Loucy (cell line): ENCODE measurements around the gene ADAMTS20.
"Not testable (repeated sequence)": the region's sequence is repeated elsewhere in the genome, so short reads cannot be mapped to it uniquely, and the experiment has no call there.

Source experiments
- H2AFZ ChIP-seq: fragments of 200-600 bp; sonication (generic); 2 replicates; pipeline ENCODE4 v1.6.0; 2016; ENCODE audit warnings: antibody characterized with exemption, mild to moderate bottlenecking, low read length, moderate library complexity
- H3F3A ChIP-seq: fragments of 200-600 bp; 2 replicates; pipeline ENCODE4 v1.6.0; 2016; ENCODE audit warnings: antibody characterized with exemption, low read depth, mild to moderate bottlenecking
- H3K27me3 ChIP-seq: fragments of 200-600 bp; sonication (generic); 2 replicates; pipeline ENCODE4 v1.6.1; 2014; ENCODE audit warnings: low read length, mild to moderate bottlenecking; ENCODE audit not compliant: insufficient read depth, poor library complexity, severe bottlenecking
- H3K36me3 ChIP-seq: fragments of 200-600 bp; sonication (generic); 2 replicates; pipeline ENCODE4 v1.6.1; 2016; ENCODE audit warnings: low read length; ENCODE audit not compliant: insufficient read depth
- H3K4me1 ChIP-seq: fragments of 200-600 bp; sonication (generic); 2 replicates; pipeline ENCODE4 v1.5.1; 2014; ENCODE audit warnings: low read length, mild to moderate bottlenecking; ENCODE audit not compliant: insufficient read depth, poor library complexity, severe bottlenecking
- H3K4me2 ChIP-seq: fragments of 200-600 bp; sonication (generic); 2 replicates; pipeline ENCODE4 v1.6.0; 2014; ENCODE audit warnings: antibody characterized with exemption, low read length, low read depth, mild to moderate bottlenecking; ENCODE audit not compliant: poor library complexity, severe bottlenecking
- H3K4me3 ChIP-seq: fragments of 200-600 bp; sonication (generic); 2 replicates; pipeline ENCODE4 v1.5.1; 2014; ENCODE audit warnings: low read length, mild to moderate bottlenecking, mixed read lengths; ENCODE audit not compliant: poor library complexity, severe bottlenecking
- H3K79me2 ChIP-seq: fragments of 200-600 bp; sonication (generic); 2 replicates; pipeline ENCODE4 v1.6.1; 2014; ENCODE audit warnings: low read length; ENCODE audit not compliant: insufficient read depth
- H3K9ac ChIP-seq: fragments of 200-600 bp; sonication (generic); 2 replicates; pipeline ENCODE4 v1.6.0; 2014; ENCODE audit warnings: mild to moderate bottlenecking, low read depth, low read length, moderate library complexity; ENCODE audit not compliant: poor library complexity, severe bottlenecking
- H3K9me2 ChIP-seq: fragments of 200-600 bp; sonication (generic); replicated peaks from 2 replicates; pipeline ENCODE4 v1.6.1; 2016; ENCODE audit warnings: low read depth, low read length, mixed read lengths
- H3K9me3 ChIP-seq: fragments of 200-600 bp; sonication (generic); 2 replicates; pipeline ENCODE4 v1.6.1; 2014; ENCODE audit warnings: mild to moderate bottlenecking, antibody characterized with exemption, low read length, low read depth; ENCODE audit not compliant: insufficient read depth
- H4K20me1 ChIP-seq: fragments of 200-600 bp; sonication (generic); 2 replicates; pipeline ENCODE4 v1.6.0; 2014; ENCODE audit warnings: antibody characterized with exemption, low read length, mild to moderate bottlenecking; ENCODE audit not compliant: insufficient read depth, poor library complexity, severe bottlenecking
- EZH2phosphoT487 ChIP-seq: fragments of 200-600 bp; IDR thresholded peaks from 2 replicates; pipeline ENCODE4 v1.6.1; 2018; ENCODE audit warnings: antibody characterized with exemption, mild to moderate bottlenecking, moderate library complexity, borderline replicate concordance
- TF ChIP-seq, protein P1 (sequence below): fragments of 200-600 bp; sonication (generic); conservative IDR thresholded peaks from 2 replicates; pipeline ENCODE4 v1.5.1; 2014; ENCODE audit warnings: mild to moderate bottlenecking, antibody characterized with exemption, low read length

ADAMTS20 gene

DNA sequence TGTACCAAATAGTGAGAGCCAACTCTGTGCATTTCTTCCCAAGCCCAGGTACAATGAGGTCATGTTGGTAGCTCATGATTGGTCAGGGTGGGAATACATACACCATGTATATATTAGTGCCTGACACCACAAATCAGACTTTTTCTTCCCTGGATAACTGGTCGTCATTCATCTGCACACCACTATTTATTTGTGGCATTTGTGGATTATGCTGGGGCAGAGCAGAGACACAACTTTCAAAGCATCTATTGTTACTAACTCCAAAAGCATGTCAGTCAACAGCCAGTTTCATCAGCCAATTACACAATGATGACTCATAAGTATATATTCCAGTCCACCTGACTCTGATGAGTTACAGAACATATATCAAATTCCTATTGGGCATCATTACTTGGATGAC is 181.7 kb downstream of the ADAMTS20 start:
- Histone ChIP-seq H3K27me3 (no peaks in the 10 kb centered on the region), H3K4me3 (no peak overlapping the region), H3K9ac (no peak overlapping the region)

DNA sequence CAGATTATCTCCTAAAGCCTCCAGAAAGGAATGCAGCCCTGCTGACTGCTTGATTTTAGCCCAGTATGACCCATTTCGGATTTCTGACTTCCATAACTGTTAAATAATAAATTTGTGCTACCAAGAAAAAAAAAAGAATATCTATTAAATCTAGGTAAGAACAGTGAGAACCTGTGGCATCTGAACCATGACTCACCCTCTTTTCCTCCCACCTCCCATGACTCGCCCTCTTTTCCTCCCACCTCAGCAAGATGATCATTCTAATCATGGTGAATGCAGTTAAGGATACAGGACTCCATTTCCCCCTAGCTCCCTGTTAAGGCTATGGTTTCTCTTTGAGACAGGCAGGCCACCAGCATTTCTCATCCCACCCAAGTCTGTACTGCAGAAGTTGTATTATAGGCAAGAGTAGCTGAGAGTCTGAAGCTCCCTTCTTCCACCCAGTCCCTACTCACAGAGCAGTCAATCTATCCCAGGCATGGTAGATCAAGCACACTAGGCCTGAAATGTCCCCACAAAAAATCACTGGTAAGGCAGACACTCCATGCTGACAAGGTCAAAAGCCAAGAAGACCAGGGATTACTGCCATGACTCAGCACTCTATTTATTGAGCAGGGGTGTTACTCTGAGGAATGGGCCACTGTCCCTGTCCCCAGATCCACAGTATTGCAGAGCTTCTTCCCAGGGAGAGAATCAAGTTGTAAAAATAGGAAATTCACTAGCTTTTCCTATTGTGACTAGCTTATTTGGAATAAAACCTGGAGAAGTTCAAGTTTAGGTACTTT is 188.9 kb downstream of the ADAMTS20 start:
- Histone ChIP-seq H3F3A (no peaks in the 10 kb centered on the region), H3K9me3 (no peaks in the 10 kb centered on the region), H2AFZ (no peak overlapping the region), H3K79me2 (no peaks in the 10 kb centered on the region), H3K4me3 (no peak overlapping the region), H4K20me1 (no peaks in the 10 kb centered on the region), H3K27me3 (no peaks in the 10 kb centered on the region), H3K4me2 (no peak overlapping the region), H3K9me2 (no peaks in the 10 kb centered on the region), H3K4me1 (no peaks in the 10 kb centered on the region), H3K36me3 (no peaks in the 10 kb centered on the region), H3K9ac (no peak overlapping the region)
- TF ChIP-seq, protein P1, sequence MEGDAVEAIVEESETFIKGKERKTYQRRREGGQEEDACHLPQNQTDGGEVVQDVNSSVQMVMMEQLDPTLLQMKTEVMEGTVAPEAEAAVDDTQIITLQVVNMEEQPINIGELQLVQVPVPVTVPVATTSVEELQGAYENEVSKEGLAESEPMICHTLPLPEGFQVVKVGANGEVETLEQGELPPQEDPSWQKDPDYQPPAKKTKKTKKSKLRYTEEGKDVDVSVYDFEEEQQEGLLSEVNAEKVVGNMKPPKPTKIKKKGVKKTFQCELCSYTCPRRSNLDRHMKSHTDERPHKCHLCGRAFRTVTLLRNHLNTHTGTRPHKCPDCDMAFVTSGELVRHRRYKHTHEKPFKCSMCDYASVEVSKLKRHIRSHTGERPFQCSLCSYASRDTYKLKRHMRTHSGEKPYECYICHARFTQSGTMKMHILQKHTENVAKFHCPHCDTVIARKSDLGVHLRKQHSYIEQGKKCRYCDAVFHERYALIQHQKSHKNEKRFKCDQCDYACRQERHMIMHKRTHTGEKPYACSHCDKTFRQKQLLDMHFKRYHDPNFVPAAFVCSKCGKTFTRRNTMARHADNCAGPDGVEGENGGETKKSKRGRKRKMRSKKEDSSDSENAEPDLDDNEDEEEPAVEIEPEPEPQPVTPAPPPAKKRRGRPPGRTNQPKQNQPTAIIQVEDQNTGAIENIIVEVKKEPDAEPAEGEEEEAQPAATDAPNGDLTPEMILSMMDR, result no peak
- no peak for TF ChIP-seq EZH2phosphoT487

More for the DNA sequence above, 181.7 kb downstream of the ADAMTS20 start:
- Histone ChIP-seq H3K9me3 (no peaks in the 10 kb centered on the region), H4K20me1 (no peaks in the 10 kb centered on the region), H3K9me2 (no peaks in the 10 kb centered on the region), H3K4me1 (no peaks in the 10 kb centered on the region), H3K4me2 (no peak overlapping the region), H2AFZ (no peak overlapping the region), H3K79me2 (no peaks in the 10 kb centered on the region), H3K36me3 (no peaks in the 10 kb centered on the region), H3F3A (no peaks in the 10 kb centered on the region)
- TF ChIP-seq, protein P1, result no peak
- TF ChIP-seq EZH2phosphoT487, result no peak

DNA sequence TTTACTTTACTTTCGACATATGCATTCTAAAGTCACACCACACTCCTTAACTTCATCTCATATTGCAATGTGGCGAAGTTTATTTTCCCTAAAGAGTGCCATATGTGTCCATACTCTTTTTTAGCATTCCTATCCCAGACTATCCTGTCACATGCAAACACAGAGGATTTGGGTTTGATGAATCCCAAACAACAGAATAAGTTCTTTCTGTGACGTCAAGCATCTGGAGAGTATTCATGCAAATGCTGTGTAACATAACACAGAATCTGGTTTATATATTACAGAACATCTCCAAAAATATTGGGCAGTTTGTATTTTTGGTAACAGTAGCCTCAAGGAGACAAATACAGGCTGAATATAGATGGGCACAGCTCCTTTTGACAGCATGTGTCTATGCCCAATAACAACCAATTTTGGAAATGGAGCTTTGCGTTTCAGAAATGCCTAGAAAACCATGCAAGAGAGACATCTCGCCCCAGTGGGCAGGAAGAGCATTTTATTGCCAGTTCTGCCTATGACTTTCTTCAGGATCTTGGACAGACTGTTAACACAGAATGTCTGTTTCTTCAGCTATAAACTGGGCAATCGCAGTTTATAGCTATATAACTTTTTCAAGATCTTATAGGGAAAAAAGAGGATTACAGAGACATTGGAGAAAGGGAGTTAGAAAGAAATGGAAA is 190.8 kb downstream of the ADAMTS20 start:
- no peaks in the 10 kb centered on the region for H3K4me1 ChIP-seq
- H3F3A ChIP-seq, result no peaks in the 10 kb centered on the region
- H3K79me2 ChIP-seq, result no peaks in the 10 kb centered on the region
- H3K9ac ChIP-seq, result no peak overlapping the region
- H3K9me2 ChIP-seq, result no peaks in the 10 kb centered on the region
- H3K4me3 ChIP-seq, result no peak overlapping the region
- H3K9me3 ChIP-seq, result no peaks in the 10 kb centered on the region
- H3K27me3 ChIP-seq, result no peaks in the 10 kb centered on the region
- no peak overlapping the region for H2AFZ ChIP-seq
- no peaks in the 10 kb centered on the region for H4K20me1 ChIP-seq
- H3K36me3 ChIP-seq, result no peaks in the 10 kb centered on the region
- no peak for TF ChIP-seq EZH2phosphoT487
- TF ChIP-seq, protein P1, result no peak
- H3K4me2 ChIP-seq, result no peak overlapping the region

DNA sequence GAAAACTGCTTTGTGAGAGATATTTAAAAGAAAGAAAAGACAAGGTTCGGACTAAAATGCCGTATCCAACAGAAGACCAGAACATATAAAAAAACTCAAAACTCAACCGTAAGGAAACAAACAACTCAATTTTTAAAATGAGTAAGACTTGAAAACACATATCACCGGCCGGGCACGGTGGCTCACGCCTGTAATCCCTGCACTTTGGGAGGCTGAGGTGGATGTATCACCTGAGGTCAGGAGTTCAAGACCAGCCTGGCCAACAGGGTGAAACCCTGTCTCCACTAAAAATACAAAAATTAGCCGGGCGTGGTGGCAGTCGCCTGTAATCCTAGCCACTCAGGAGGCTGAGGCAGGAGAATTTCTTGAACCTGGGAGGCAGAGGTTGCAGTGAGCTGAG is 192.0 kb downstream of the ADAMTS20 start:
- not testable (repeated sequence) for H3K9me3 ChIP-seq, H2AFZ ChIP-seq, H3K4me2 ChIP-seq

More for the DNA sequence above, 192.0 kb downstream of the ADAMTS20 start:
- H3K9me2 ChIP-seq, H4K20me1 ChIP-seq, H3K36me3 ChIP-seq, H3K27me3 ChIP-seq, H3K4me3 ChIP-seq, H3K4me1 ChIP-seq, H3F3A ChIP-seq, H3K9ac ChIP-seq, H3K79me2 ChIP-seq: not testable (repeated sequence)
